Measurements from ENCODE around the gene CP. TPM values are rescaled to one million over a fixed set of nuclear protein-coding genes. Genes with fewer than 3 reads are reported as not detected.

The CP gene
- total and polyA plus RNA-seq, 9 of the 15 experiments (the other 6 are each of a cell fraction or from before 2014, with no cell fraction given): 0.30 to 0.75 TPM; not detected in 7

GRCh38 chr3:149129326-149130205 is 92.1 kb downstream of the CP start, which contains the start of gene HPS3 (continued):
- TF ChIP-seq, protein P1, sequence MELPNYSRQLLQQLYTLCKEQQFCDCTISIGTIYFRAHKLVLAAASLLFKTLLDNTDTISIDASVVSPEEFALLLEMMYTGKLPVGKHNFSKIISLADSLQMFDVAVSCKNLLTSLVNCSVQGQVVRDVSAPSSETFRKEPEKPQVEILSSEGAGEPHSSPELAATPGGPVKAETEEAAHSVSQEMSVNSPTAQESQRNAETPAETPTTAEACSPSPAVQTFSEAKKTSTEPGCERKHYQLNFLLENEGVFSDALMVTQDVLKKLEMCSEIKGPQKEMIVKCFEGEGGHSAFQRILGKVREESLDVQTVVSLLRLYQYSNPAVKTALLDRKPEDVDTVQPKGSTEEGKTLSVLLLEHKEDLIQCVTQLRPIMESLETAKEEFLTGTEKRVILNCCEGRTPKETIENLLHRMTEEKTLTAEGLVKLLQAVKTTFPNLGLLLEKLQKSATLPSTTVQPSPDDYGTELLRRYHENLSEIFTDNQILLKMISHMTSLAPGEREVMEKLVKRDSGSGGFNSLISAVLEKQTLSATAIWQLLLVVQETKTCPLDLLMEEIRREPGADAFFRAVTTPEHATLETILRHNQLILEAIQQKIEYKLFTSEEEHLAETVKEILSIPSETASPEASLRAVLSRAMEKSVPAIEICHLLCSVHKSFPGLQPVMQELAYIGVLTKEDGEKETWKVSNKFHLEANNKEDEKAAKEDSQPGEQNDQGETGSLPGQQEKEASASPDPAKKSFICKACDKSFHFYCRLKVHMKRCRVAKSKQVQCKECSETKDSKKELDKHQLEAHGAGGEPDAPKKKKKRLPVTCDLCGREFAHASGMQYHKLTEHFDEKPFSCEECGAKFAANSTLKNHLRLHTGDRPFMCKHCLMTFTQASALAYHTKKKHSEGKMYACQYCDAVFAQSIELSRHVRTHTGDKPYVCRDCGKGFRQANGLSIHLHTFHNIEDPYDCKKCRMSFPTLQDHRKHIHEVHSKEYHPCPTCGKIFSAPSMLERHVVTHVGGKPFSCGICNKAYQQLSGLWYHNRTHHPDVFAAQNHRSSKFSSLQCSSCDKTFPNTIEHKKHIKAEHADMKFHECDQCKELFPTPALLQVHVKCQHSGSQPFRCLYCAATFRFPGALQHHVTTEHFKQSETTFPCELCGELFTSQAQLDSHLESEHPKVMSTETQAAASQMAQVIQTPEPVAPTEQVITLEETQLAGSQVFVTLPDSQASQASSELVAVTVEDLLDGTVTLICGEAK (IDR thresholded peaks at IDR 0.05): no peak
- TF ChIP-seq, protein P1 (CRISPR knock-in tag; IDR thresholded peaks at IDR 0.05): no peak
- TF ChIP-seq POLR2AphosphoS2 (IDR thresholded peaks at IDR 0.05; ENCODE audit: low read length) (no peak), SREBF1 (IDR thresholded peaks at IDR 0.05; ENCODE audit: borderline replicate concordance, low read depth, low read length) (no peak), CGGBP1 (CRISPR knock-in tag; IDR thresholded peaks at IDR 0.05) (no peak), SIRT6 (IDR thresholded peaks at IDR 0.05; ENCODE audit: low read depth, low read length) (no peak), TGIF2 (CRISPR knock-in tag; IDR thresholded peaks at IDR 0.05) (no peak), ZNF324 (CRISPR knock-in tag; IDR thresholded peaks at IDR 0.05) (no peak), ZNF165 (CRISPR knock-in tag; IDR thresholded peaks at IDR 0.05; ENCODE audit: borderline replicate concordance) (no peak), ZBTB43 (CRISPR knock-in tag; IDR thresholded peaks at IDR 0.05) (no peak), ZNF76 (CRISPR knock-in tag; IDR thresholded peaks at IDR 0.05; ENCODE audit: borderline replicate concordance) (no peak)
- TF ChIP-seq, protein P2, sequence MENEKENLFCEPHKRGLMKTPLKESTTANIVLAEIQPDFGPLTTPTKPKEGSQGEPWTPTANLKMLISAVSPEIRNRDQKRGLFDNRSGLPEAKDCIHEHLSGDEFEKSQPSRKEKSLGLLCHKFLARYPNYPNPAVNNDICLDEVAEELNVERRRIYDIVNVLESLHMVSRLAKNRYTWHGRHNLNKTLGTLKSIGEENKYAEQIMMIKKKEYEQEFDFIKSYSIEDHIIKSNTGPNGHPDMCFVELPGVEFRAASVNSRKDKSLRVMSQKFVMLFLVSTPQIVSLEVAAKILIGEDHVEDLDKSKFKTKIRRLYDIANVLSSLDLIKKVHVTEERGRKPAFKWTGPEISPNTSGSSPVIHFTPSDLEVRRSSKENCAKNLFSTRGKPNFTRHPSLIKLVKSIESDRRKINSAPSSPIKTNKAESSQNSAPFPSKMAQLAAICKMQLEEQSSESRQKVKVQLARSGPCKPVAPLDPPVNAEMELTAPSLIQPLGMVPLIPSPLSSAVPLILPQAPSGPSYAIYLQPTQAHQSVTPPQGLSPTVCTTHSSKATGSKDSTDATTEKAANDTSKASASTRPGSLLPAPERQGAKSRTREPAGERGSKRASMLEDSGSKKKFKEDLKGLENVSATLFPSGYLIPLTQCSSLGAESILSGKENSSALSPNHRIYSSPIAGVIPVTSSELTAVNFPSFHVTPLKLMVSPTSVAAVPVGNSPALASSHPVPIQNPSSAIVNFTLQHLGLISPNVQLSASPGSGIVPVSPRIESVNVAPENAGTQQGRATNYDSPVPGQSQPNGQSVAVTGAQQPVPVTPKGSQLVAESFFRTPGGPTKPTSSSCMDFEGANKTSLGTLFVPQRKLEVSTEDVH (IDR thresholded peaks at IDR 0.05; ENCODE audit: low read depth, partially characterized antibody): no peak
